Stimulated activated CD4-positive, alpha-beta T cell treated with anti-CD3 and anti-CD28 coated beads, Interleukin-2, amount 100 ng/mL, for 48 hours (primary cell): ENCODE results near the gene EEF1G.
"Not testable (repeated sequence)": the region's sequence is repeated elsewhere in the genome, so short reads cannot be mapped to it uniquely, and the experiment has no call there.

Experiments used
- DNase-seq, 2 donors: peaks; one replicate each; pipeline ENCODE4 v3.0.0-alpha.2; 2020

Gene EEF1G

GRCh38 chr11:62603072-62603408, 29.3 kb upstream of the EEF1G start:
- DNase-seq, result no peak

GRCh38 chr11:62602141-62603071, 28.7 kb upstream of the EEF1G start:
- DNase-seq, result no peak

- DNase-seq, result peak; percentile 100
Observed at GRCh38 chr11:62601372-62602140, 27.9 kb upstream of the EEF1G start, which contains the start of gene MTA2. MTA2 (minus strand) TSS chr11:62601865; CDS start chr11:62601450, 415 bp downstream.

- no peak for DNase-seq
Observed at GRCh38 chr11:62601122-62601371, 27.4 kb upstream of the EEF1G start.

- no peak for DNase-seq
Observed at GRCh38 chr11:62600367-62601121, 26.9 kb upstream of the EEF1G start.

- DNase-seq, result no peak
Observed at GRCh38 chr11:62599901-62600300, 26.2 kb upstream of the EEF1G start.

- DNase-seq, result peak; percentile 89 to 91
Observed at GRCh38 chr11:62599069-62599696, 25.5 kb upstream of the EEF1G start.

GRCh38 chr11:62595124-62595523, 21.4 kb upstream of the EEF1G start:
- no peak for DNase-seq

GRCh38 chr11:62593434-62594044, 19.8 kb upstream of the EEF1G start:
- peak; percentile 68 to 73 for DNase-seq

GRCh38 chr11:62592989-62593421, 19.3 kb upstream of the EEF1G start:
- no peak for DNase-seq

GRCh38 chr11:62592146-62592815, 18.6 kb upstream of the EEF1G start:
- DNase-seq, result no peak

- peak; percentile 90 to 93 for DNase-seq
Observed at GRCh38 chr11:62591448-62592145, 17.9 kb upstream of the EEF1G start, which contains the start of gene TUT1. TUT1 (minus strand) TSS chr11:62591523; CDS start chr11:62591485, 38 bp downstream.

GRCh38 chr11:62588966-62589637, 15.4 kb upstream of the EEF1G start:
- no peak for DNase-seq

- not testable (repeated sequence) for DNase-seq
Observed at GRCh38 chr11:62585356-62585755, 11.7 kb upstream of the EEF1G start.

GRCh38 chr11:62581735-62582134, 8.0 kb upstream of the EEF1G start:
- not testable (repeated sequence) for DNase-seq

- DNase-seq, result no peak
Observed at GRCh38 chr11:62580959-62581715, 7.4 kb upstream of the EEF1G start.

- no peak for DNase-seq
Observed at GRCh38 chr11:62579252-62579651, 5.6 kb upstream of the EEF1G start.

- no peak for DNase-seq
Observed at GRCh38 chr11:62578541-62578940, 4.8 kb upstream of the EEF1G start.

- DNase-seq, result no peak
Observed at GRCh38 chr11:62577046-62577714, 3.5 kb upstream of the EEF1G start.
